Nephron (organoid): ENCODE measurements around the gene LRRC18.

Experiments used
- H3K27ac Mint-ChIP-seq, 3 experiments: 2 replicates each; pipeline ENCODE4 v1.8.0; 2020; ENCODE audit warnings: mixed read lengths in 3 of 3, mild to moderate bottlenecking in 2 of 3, moderate library complexity in 1 of 3
- H3K27me3 Mint-ChIP-seq: 2 replicates; pipeline ENCODE4 v1.8.0; 2021; ENCODE audit warnings: low read depth, mild to moderate bottlenecking, moderate library complexity, mixed read lengths
- H3K36me3 Mint-ChIP-seq: 2 replicates; pipeline ENCODE4 v1.8.0; 2020; ENCODE audit warnings: low read depth, mixed read lengths
- H3K4me1 Mint-ChIP-seq: 2 replicates; pipeline ENCODE4 v1.8.0; 2020; ENCODE audit warnings: mixed read lengths
- H3K4me3 Mint-ChIP-seq, 3 experiments: 2 replicates each; pipeline ENCODE4 v1.8.0; 2020; ENCODE audit warnings: mild to moderate bottlenecking in 3 of 3, mixed read lengths in 3 of 3, moderate library complexity in 2 of 3
- H3K9me3 Mint-ChIP-seq: 2 replicates; pipeline ENCODE4 v1.8.0; 2020; ENCODE audit warnings: mixed read lengths
- CTCF ChIP-seq, 3 experiments: fragments of 200-600 bp; sonication (generic); IDR thresholded peaks; one replicate each; pipeline ENCODE4 v1.5.0; 2021; ENCODE audit warnings: antibody characterized with exemption in 3 of 3; ENCODE audit not compliant: unreplicated experiment in 3 of 3

LRRC18 gene

GRCh38 chr10:48904861-48905260 is 34.8 kb downstream of the LRRC18 start:
- no peaks in the 10 kb centered on the region for H3K9me3 Mint-ChIP-seq
- H3K4me1 Mint-ChIP-seq = peaks cover 5% of the 10 kb centered on the region
- no peaks in the 10 kb centered on the region for H3K36me3 Mint-ChIP-seq
- peaks cover 20% of the 10 kb centered on the region for H3K27me3 Mint-ChIP-seq
- no peak overlapping the region for H3K4me3 Mint-ChIP-seq
- no peak for TF ChIP-seq CTCF (IDR thresholded peaks at IDR 0.05; ENCODE audit: unreplicated experiment in 3 of 3)
- H3K27ac Mint-ChIP-seq = no peak overlapping the region

GRCh38 chr10:48903151-48903550 is 36.5 kb downstream of the LRRC18 start:
- no peak for TF ChIP-seq CTCF (IDR thresholded peaks at IDR 0.05; ENCODE audit: unreplicated experiment in 3 of 3)
- Mint-ChIP-seq H3K4me3 (no peak overlapping the region), H3K27me3 (peaks cover 16% of the 10 kb centered on the region), H3K9me3 (no peaks in the 10 kb centered on the region), H3K36me3 (no peaks in the 10 kb centered on the region), H3K4me1 (peaks cover 5% of the 10 kb centered on the region), H3K27ac (no peak overlapping the region)

- Mint-ChIP-seq H3K4me3 (no peak overlapping the region), H3K4me1 (peaks cover 5% of the 10 kb centered on the region), H3K36me3 (no peaks in the 10 kb centered on the region), H3K9me3 (no peaks in the 10 kb centered on the region), H3K27me3 (peaks cover 13% of the 10 kb centered on the region), H3K27ac (no peak overlapping the region)
- TF ChIP-seq CTCF (IDR thresholded peaks at IDR 0.05; ENCODE audit: unreplicated experiment in 3 of 3) = no peak
Measured at GRCh38 chr10:48902096-48902495, 37.5 kb downstream of the LRRC18 start.

GRCh38 chr10:48901319-48901718 is 38.3 kb downstream of the LRRC18 start:
- peak overlapping the region in 1 of 3 experiments; percentile 38 for H3K27ac Mint-ChIP-seq
- no peak overlapping the region for H3K4me3 Mint-ChIP-seq
- H3K36me3 Mint-ChIP-seq = no peaks in the 10 kb centered on the region
- H3K9me3 Mint-ChIP-seq = no peaks in the 10 kb centered on the region
- peaks cover 5% of the 10 kb centered on the region for H3K4me1 Mint-ChIP-seq
- no peak for TF ChIP-seq CTCF (IDR thresholded peaks at IDR 0.05; ENCODE audit: unreplicated experiment in 3 of 3)
- peaks cover 13% of the 10 kb centered on the region for H3K27me3 Mint-ChIP-seq

GRCh38 chr10:48900371-48900801 is 39.3 kb downstream of the LRRC18 start:
- no peaks in the 10 kb centered on the region for H3K36me3 Mint-ChIP-seq
- no peak overlapping the region for H3K4me3 Mint-ChIP-seq
- peaks cover 13% of the 10 kb centered on the region for H3K27me3 Mint-ChIP-seq
- H3K9me3 Mint-ChIP-seq = no peaks in the 10 kb centered on the region
- TF ChIP-seq CTCF (IDR thresholded peaks at IDR 0.05; ENCODE audit: unreplicated experiment in 3 of 3) = no peak
- H3K27ac Mint-ChIP-seq = peak overlapping the region in 1 of 3 experiments; percentile 38
- peaks cover 13% of the 10 kb centered on the region for H3K4me1 Mint-ChIP-seq

GRCh38 chr10:48899781-48900180 is 39.9 kb downstream of the LRRC18 start:
- H3K9me3 Mint-ChIP-seq = no peaks in the 10 kb centered on the region
- peaks cover 13% of the 10 kb centered on the region for H3K27me3 Mint-ChIP-seq
- no peak overlapping the region for H3K4me3 Mint-ChIP-seq
- H3K4me1 Mint-ChIP-seq = peaks cover 16% of the 10 kb centered on the region
- TF ChIP-seq CTCF (IDR thresholded peaks at IDR 0.05; ENCODE audit: unreplicated experiment in 3 of 3) = no peak
- H3K27ac Mint-ChIP-seq = no peak overlapping the region
- H3K36me3 Mint-ChIP-seq = no peaks in the 10 kb centered on the region
